Ectodermal cell (in vitro differentiated cells): ENCODE results near the gene FAM168B.

Experiments used
- H3K27ac ChIP-seq: 2 replicates; pipeline ENCODE4 v1.7.0; 2013; ENCODE audit warnings: mild to moderate bottlenecking, low read depth, low read length; ENCODE audit not compliant: insufficient read depth, poor library complexity, severe bottlenecking
- H3K27me3 ChIP-seq: 2 replicates; pipeline ENCODE4 v1.7.0; 2013; ENCODE audit warnings: mild to moderate bottlenecking, low read length; ENCODE audit not compliant: insufficient read depth, control insufficient read depth, poor library complexity, severe bottlenecking
- H3K36me3 ChIP-seq: one replicate; pipeline ENCODE4 v1.7.0; 2013; ENCODE audit warnings: low read length; ENCODE audit not compliant: control insufficient read depth, insufficient read depth
- H3K4me1 ChIP-seq: one replicate; pipeline ENCODE4 v1.7.0; 2013; ENCODE audit warnings: low read length; ENCODE audit not compliant: control insufficient read depth, insufficient read depth
- H3K4me3 ChIP-seq: 2 replicates; pipeline ENCODE4 v1.7.0; 2013; ENCODE audit warnings: low read depth, low read length, control low read depth; ENCODE audit not compliant: insufficient read depth
- H3K9me3 ChIP-seq: 2 replicates; pipeline ENCODE4 v1.7.0; 2013; ENCODE audit warnings: mild to moderate bottlenecking, low read length, moderate library complexity; ENCODE audit not compliant: control insufficient read depth
- WGBS, 2 experiments: methylation state at CpG; one replicate each; pipeline ENCODE4 v1.1.7; 2013; ENCODE audit warnings: missing lambda C conversion rate in 2 of 2; 5-methylcytosine and 5-hydroxymethylcytosine counted together

FAM168B gene

GRCh38 chr2:131056932-131057287 is 36.4 kb downstream of the FAM168B start:
- Histone ChIP-seq H3K9me3 (no peaks in the 10 kb centered on the region), H3K27me3 (no peaks in the 10 kb centered on the region), H3K4me3 (no peak overlapping the region), H3K36me3 (peaks cover 21% of the 10 kb centered on the region), H3K27ac (no peak overlapping the region), H3K4me1 (no peaks in the 10 kb centered on the region)
- WGBS, 2 experiments, result 98 to 100% methylated on average over 4 of the region's 4 CpGs

- WGBS, 2 experiments, result 90 to 92% methylated on average over 5 of the region's 5 CpGs
- Histone ChIP-seq H3K27ac (no peak overlapping the region), H3K27me3 (no peaks in the 10 kb centered on the region), H3K4me3 (no peak overlapping the region), H3K9me3 (no peaks in the 10 kb centered on the region), H3K4me1 (no peaks in the 10 kb centered on the region), H3K36me3 (peaks cover 26% of the 10 kb centered on the region)
These were observed 36.9 kb downstream of the FAM168B start for GRCh38 chr2:131056204-131056931.

GRCh38 chr2:131055169-131056065 is 37.8 kb downstream of the FAM168B start:
- 95% methylated on average over 26 of the region's 26 CpGs for WGBS, 2 experiments
- H3K36me3 ChIP-seq, result peaks cover 27% of the 10 kb centered on the region
- H3K9me3 ChIP-seq, result no peaks in the 10 kb centered on the region
- H3K4me1 ChIP-seq, result no peaks in the 10 kb centered on the region
- H3K27me3 ChIP-seq, result no peaks in the 10 kb centered on the region
- no peak overlapping the region for H3K4me3 ChIP-seq
- H3K27ac ChIP-seq, result no peak overlapping the region

GRCh38 chr2:131054488-131054887 is 38.8 kb downstream of the FAM168B start:
- peaks cover 35% of the 10 kb centered on the region for H3K36me3 ChIP-seq
- no peaks in the 10 kb centered on the region for H3K4me1 ChIP-seq
- H3K27me3 ChIP-seq, result no peaks in the 10 kb centered on the region
- H3K9me3 ChIP-seq, result no peaks in the 10 kb centered on the region
- H3K27ac ChIP-seq, result no peak overlapping the region
- no peak overlapping the region for H3K4me3 ChIP-seq
- WGBS, 2 experiments, result 96 to 97% methylated on average over 7 of the region's 7 CpGs

GRCh38 chr2:131052741-131053263 is 40.5 kb downstream of the FAM168B start:
- peaks cover 36% of the 10 kb centered on the region for H3K36me3 ChIP-seq
- 94 to 98% methylated on average over 8 of the region's 8 CpGs for WGBS, 2 experiments

GRCh38 chr2:131050896-131051295 is 42.4 kb downstream of the FAM168B start:
- Histone ChIP-seq H3K27ac (no peak overlapping the region), H3K4me3 (no peak overlapping the region), H3K9me3 (no peaks in the 10 kb centered on the region), H3K4me1 (no peaks in the 10 kb centered on the region), H3K27me3 (no peaks in the 10 kb centered on the region), H3K36me3 (peaks cover 36% of the 10 kb centered on the region)
- 94 to 96% methylated on average over 8 of the region's 8 CpGs for WGBS, 2 experiments

More at GRCh38 chr2:131052741-131053263, 40.5 kb downstream of the FAM168B start:
- no peaks in the 10 kb centered on the region for H3K4me1 ChIP-seq
- no peaks in the 10 kb centered on the region for H3K9me3 ChIP-seq
- no peaks in the 10 kb centered on the region for H3K27me3 ChIP-seq
- H3K4me3 ChIP-seq, result no peak overlapping the region
- H3K27ac ChIP-seq, result no peak overlapping the region

GRCh38 chr2:131049150-131049718 is 44.0 kb downstream of the FAM168B start:
- Histone ChIP-seq H3K4me3 (no peak overlapping the region), H3K4me1 (no peaks in the 10 kb centered on the region), H3K27me3 (no peaks in the 10 kb centered on the region), H3K27ac (no peak overlapping the region), H3K9me3 (no peaks in the 10 kb centered on the region), H3K36me3 (peaks cover 24% of the 10 kb centered on the region)
- 94 to 95% methylated on average over 7 of the region's 7 CpGs for WGBS, 2 experiments

GRCh38 chr2:131048641-131049040 is 44.6 kb downstream of the FAM168B start:
- H3K36me3 ChIP-seq, result peaks cover 24% of the 10 kb centered on the region

GRCh38 chr2:131047920-131048560 is 45.2 kb downstream of the FAM168B start:
- peaks cover 24% of the 10 kb centered on the region for H3K36me3 ChIP-seq
- no peaks in the 10 kb centered on the region for H3K4me1 ChIP-seq
- H3K27me3 ChIP-seq, result no peaks in the 10 kb centered on the region
- no peaks in the 10 kb centered on the region for H3K9me3 ChIP-seq
- H3K4me3 ChIP-seq, result no peak overlapping the region
- 93 to 95% methylated on average over 11 of the region's 11 CpGs for WGBS, 2 experiments
- no peak overlapping the region for H3K27ac ChIP-seq

More at GRCh38 chr2:131048641-131049040, 44.6 kb downstream of the FAM168B start:
- H3K27ac ChIP-seq, result no peak overlapping the region
- H3K4me3 ChIP-seq, result no peak overlapping the region
- H3K4me1 ChIP-seq, result no peaks in the 10 kb centered on the region
- 87 to 92% methylated on average over 6 of the region's 6 CpGs for WGBS, 2 experiments
- H3K27me3 ChIP-seq, result no peaks in the 10 kb centered on the region
- no peaks in the 10 kb centered on the region for H3K9me3 ChIP-seq
